Measurements from ENCODE around the gene BAIAP3.
"Not testable (repeated sequence)": the region's sequence is repeated elsewhere in the genome, so short reads cannot be mapped to it uniquely, and the experiment has no call there.

The BAIAP3 gene

DNA sequence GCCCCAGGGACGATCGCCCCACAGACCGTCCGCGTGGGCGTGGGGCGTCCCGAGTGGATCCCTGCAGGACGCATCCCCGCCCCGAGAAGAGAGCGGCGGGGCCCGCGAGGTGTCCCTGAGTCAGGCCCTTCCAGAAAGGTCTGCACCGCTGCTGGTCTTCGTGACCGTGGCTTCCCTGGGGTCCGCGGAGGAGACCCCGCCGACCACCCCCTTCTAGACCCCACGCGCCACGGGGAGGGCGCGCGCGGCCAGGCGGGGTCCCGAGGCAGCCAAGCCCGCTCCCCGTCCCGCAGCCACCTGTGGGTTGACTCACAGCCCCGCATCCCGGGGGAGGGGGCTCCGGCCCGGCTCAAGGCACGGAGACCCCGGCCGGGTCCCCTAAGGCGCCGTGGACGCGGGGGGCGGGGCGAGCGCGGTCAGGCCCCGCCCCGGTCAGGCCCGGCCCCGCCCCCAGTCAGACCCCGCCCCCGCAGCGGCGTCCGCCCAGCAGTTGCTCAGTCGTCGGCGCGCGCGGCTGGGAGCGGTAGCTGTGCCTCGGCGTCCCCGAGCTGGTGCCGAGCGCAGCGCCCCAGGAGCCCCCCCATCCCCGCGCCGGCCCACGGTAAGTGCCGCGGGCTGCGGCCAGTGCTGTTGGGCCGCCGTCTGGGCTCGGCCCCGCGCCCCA, at the start of gene BAIAP3:
Gene BAIAP3, plus strand, starts transcription at position 497 of the 664 bp plus-strand sequence. CDS start 4,905 bp downstream, outside the sequence.
- DNase-seq (ENCODE audit: low read depth): no peak

DNA sequence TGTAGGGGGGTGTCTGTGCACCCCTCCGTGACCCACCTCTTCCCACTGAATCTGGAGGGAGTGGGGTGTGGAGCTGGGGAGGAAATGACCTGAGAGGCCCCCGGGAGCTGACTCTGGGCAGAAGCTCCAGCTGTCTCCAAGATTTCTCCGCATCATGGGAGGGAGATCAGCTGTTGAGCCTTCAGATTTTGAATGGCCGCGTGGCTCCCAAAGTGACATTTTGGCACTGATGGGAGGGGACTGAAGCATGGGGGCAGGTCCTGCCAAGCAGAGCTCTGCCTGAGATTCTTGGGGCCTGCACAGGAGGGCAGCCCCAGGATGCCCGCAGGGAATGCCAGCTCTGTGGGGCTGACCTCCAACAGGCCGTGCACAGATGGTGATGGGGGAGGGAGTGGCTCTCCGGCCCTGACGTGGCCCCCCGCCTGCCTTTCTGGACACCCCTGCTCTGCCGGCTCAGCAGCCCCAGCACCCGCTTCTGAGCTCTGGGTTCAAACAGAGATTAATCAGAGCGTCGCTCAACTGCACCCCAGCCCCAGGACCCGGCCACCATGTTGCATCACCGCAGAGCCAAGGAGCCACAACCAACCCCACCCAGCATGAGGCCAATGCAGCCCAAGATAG, 49.3 kb upstream of the BAIAP3 start:
- no peak for DNase-seq (ENCODE audit: low read depth)

- DNase-seq (ENCODE audit: low read depth): no peak
These were observed 47.6 kb upstream of the BAIAP3 start for GRCh38 chr16:1285669-1286512.

DNA sequence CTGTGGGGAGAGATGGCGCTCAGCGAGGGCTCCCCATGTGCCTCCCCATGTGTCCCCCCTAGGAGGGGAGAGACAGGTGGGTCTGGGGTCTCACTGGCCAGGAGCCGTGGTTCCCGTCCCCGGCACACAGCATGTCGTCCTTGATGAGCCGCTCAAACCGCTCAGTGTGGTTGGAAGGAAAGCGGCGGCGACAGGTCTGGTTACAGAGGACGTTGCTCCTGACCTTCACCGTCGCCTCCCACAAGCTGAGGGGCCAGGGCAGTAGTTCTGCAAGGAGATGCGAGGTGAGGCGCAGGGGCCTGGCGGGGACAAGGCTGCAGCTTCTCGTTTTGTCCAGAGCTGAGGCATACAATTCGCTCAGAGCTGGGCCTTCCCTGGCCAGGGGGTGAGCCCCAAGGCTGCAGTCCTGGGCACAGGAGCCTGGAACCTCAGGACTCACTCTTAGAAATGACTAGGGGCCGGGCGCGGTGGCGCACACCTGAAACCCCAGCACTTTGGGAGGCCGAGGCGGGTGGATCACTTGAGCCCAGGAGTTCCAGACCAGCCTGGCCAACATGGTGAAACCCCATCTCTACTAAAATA, 46.8 kb upstream of the BAIAP3 start:
- no peak for DNase-seq (ENCODE audit: low read depth)

- DNase-seq (ENCODE audit: low read depth): no peak
These were observed 45.3 kb upstream of the BAIAP3 start for GRCh38 chr16:1287982-1288670.

DNA sequence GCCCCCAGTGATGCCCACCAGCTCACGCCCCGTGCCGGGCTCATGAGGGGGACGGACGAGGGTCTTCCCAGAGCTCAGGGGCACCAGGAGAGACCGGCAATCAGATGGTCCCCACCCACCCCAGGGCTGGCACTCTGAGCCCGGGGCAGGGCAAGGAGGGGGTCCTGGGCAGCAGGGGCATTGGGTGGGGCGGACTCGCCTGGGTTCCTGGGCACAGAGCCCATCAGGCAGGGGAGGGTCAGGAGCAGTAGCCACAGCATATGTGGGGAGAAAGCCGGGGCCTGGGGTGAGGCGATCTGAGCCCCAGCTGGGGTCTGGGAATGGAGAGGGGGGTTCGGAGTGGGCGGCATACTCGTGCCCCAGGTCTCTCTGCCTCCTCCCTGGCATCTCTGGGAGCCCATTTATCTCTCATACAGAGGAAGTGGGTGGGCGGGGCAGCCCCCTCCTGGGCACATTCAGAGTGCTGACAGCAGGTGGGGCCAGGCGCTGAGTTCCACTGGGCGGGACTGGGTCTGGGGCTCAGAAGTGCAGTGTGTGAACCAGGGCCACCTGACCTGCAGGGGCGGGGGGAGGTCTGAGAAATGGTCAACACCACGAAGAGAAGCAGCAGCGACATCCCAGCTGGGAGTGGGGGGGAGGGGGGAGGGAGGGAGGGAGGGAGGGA, 44.5 kb upstream of the BAIAP3 start:
- DNase-seq (ENCODE audit: low read depth): no peak

- no peak for DNase-seq (ENCODE audit: low read depth)
These were observed 44.0 kb upstream of the BAIAP3 start for GRCh38 chr16:1289477-1289866.

DNA sequence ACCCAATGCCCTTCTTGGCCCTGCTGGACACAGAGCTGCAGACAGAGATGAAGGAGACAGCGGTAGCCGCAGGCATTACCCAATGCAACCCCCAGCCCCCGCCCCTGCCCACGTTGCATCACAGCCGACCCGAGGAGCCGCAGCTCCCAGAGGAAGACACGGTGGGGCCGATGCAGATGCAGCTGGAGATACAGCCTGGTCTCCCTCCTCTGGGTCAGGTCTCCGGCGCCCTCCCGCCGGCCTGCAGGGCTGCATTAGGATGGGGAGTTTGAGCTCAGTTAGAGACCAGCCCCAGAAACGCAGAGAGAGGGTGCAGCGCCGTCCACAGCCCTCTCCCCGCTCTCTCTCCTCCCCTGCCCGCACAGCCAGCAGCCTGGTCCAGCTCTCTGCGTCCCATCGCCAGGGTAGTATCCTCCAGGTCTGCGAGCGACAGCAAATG, 43.4 kb upstream of the BAIAP3 start:
- DNase-seq (ENCODE audit: low read depth): no peak

DNA sequence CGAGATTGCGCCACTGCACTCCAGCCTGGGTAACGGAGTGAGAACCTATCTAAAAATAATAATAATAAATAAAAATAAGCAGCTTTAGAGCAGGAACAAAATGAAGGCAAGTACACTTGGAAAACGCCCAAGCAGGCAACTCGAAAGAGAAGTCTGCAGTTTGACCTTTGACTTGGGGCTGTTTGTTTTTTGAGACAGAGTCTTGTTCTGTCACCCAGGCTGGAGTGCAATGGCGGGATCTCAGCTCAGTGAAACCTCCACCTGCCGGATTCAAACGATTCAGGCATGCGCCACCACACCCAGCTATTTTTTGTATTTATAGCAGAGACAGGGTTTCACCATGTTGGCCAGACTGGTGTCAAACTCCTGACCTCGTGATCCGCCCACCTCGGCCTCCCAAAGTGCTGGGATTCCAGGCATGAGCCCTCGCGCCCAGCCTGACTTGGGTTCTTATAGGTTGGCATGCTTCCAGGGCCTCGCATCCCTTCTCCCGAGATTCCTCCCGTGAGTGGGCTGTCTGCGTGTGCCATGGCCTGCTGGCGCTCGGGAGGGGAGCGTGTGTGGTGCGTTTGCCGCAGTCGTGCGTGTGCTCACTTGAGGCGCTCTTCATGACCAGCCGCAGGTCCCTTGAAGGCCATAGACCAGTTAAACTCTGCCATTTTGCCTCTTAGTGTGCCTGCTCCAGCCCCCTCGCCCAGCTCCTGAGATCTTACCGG, 42.4 kb upstream of the BAIAP3 start:
- no peak for DNase-seq (ENCODE audit: low read depth)

DNA sequence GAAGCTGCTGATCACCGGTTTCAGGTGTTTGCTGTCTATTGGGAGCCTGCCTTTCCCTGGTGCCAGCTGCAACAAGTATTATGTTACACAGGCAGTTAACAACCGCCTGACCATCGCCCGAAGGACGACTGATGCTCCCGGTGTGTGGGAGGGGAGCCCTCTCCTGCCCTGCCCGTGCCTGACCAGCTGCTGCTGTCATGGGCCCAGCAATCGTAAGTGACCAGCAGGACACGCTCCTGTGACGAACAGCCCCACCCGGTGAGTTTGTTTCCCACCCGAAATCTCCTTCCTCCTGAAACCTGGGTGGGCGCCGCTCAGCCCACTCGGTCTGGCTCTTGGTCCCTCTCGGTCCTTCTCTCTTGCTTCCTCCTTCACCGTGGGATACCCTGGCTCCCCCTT, 41.9 kb upstream of the BAIAP3 start:
- no peak for DNase-seq (ENCODE audit: low read depth)

- not testable (repeated sequence) for DNase-seq (ENCODE audit: low read depth)
These were observed 41.2 kb upstream of the BAIAP3 start for GRCh38 chr16:1292208-1292607.

GRCh38 chr16:1292808-1293207, 40.6 kb upstream of the BAIAP3 start:
- DNase-seq (ENCODE audit: low read depth): not testable (repeated sequence)

- no peak for DNase-seq (ENCODE audit: low read depth)
These were observed 39.4 kb upstream of the BAIAP3 start for GRCh38 chr16:1293921-1294656.

DNA sequence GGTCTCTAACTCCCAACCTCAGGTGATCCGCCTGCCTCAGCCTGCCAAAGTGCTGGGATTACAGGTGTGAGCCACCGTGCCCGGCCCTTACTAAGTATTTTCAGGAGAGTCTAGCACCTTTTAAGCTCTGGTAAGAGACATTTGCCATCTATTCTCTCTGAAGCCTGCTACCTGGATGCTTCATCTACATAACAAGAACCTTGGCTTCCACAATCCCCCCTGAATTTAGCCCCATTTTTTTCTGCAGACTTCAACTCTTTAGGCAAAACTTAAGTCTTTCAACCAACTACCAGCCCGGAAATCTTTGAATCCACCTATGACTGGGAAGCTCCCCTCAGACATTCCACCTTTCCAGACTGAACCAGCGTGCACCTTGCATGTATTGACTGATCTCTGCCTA, 38.0 kb upstream of the BAIAP3 start:
- DNase-seq (ENCODE audit: low read depth): no peak

GRCh38 chr16:1296688-1297017, 36.8 kb upstream of the BAIAP3 start:
- DNase-seq (ENCODE audit: low read depth): not testable (repeated sequence)

- DNase-seq (ENCODE audit: low read depth): no peak
These were observed 36.3 kb upstream of the BAIAP3 start for GRCh38 chr16:1297018-1297696.

GRCh38 chr16:1298406-1298805, 35.0 kb upstream of the BAIAP3 start:
- DNase-seq (ENCODE audit: low read depth): no peak

- no peak for DNase-seq (ENCODE audit: low read depth)
These were observed 34.2 kb upstream of the BAIAP3 start for GRCh38 chr16:1299012-1299867.

GRCh38 chr16:1299868-1300203, 33.6 kb upstream of the BAIAP3 start:
- DNase-seq (ENCODE audit: low read depth): no peak

All from non-pigmented ciliary epithelial cell (primary cell).